Esophagus squamous epithelium (tissue), 4 donors: Measurements from ENCODE around the gene TPT1.

Experiments
- POLR2A ChIP-seq, 4 donors: fragments of 450-650 bp; IDR thresholded peaks; one replicate each; pipeline ENCODE4 v1.6.1; 2017; ENCODE audit warnings: antibody characterized with exemption in 4 of 4, mild to moderate bottlenecking in 4 of 4, moderate library complexity in 3 of 4
- TF ChIP-seq, protein P1 (sequence below), 6 experiments: fragments of 450-650 bp in 4 of 6; fragments of 200-600 bp in 2 of 6; sonication (generic) in 2 of 6; IDR thresholded peaks; one replicate each; pipeline ENCODE4 v1.5.1; 2016 to 2019; ENCODE audit warnings: antibody characterized with exemption in 6 of 6, mild to moderate bottlenecking in 4 of 6, moderate library complexity in 4 of 6

GRCh38 chr13:45333977-45334922, 6.7 kb downstream of the TPT1 start:
- TF ChIP-seq, protein P1, sequence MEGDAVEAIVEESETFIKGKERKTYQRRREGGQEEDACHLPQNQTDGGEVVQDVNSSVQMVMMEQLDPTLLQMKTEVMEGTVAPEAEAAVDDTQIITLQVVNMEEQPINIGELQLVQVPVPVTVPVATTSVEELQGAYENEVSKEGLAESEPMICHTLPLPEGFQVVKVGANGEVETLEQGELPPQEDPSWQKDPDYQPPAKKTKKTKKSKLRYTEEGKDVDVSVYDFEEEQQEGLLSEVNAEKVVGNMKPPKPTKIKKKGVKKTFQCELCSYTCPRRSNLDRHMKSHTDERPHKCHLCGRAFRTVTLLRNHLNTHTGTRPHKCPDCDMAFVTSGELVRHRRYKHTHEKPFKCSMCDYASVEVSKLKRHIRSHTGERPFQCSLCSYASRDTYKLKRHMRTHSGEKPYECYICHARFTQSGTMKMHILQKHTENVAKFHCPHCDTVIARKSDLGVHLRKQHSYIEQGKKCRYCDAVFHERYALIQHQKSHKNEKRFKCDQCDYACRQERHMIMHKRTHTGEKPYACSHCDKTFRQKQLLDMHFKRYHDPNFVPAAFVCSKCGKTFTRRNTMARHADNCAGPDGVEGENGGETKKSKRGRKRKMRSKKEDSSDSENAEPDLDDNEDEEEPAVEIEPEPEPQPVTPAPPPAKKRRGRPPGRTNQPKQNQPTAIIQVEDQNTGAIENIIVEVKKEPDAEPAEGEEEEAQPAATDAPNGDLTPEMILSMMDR (IDR thresholded peaks at IDR 0.05), result no peak
- TF ChIP-seq POLR2A (IDR thresholded peaks at IDR 0.05), result no peak
